Ammon's horn (tissue), 1 donor: ENCODE data around the gene LARGE1.

ENCODE experiments used
- DNase-seq: peaks from one replicate; pipeline ENCODE4 v3.0.0-alpha.2; 2016; ENCODE audit warnings: low spot score

The LARGE1 gene

GRCh38 chr22:33720166-33720878 is 200.0 kb downstream of the LARGE1 start:
- DNase-seq, result no peak

DNA sequence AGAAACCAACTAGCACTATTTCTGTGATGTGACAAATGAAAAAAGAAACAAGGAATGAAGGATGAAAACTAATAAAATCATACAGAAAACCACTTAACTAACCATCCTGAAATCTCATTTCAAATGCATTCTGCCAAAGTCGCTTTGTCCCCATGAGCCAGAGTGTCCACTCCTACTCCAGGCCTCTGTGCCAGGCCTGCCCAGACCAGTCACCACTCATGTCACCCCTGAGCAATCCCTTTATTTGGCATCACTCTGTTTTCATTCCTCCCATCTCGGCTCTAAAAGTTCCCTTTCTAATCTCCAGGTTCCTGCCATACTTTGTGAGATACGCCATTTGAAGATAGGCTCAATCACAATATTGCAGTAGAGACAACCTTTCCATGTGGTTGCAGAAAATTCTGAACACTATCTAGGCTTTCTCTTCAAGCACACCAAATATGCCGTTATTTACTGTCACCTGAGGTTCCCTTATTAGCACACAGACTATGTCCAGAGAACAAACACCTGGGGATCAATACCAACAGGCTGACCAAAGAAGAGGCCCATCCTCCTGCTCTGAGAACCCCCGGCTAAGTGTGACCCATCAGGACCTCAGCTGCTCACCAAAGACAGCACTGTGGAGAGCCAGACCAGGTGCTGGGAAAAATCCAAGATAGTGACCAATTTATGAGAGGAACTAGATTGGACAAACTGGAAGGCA is 202.4 kb downstream of the LARGE1 start:
- no peak for DNase-seq

GRCh38 chr22:33715237-33715985 is 204.9 kb downstream of the LARGE1 start:
- peak; percentile 60 for DNase-seq

- DNase-seq, result no peak
These were observed 209.9 kb downstream of the LARGE1 start for GRCh38 chr22:33710326-33710725.

- peak; percentile 48 for DNase-seq
These were observed 212.7 kb downstream of the LARGE1 start for GRCh38 chr22:33707581-33707980.

DNA sequence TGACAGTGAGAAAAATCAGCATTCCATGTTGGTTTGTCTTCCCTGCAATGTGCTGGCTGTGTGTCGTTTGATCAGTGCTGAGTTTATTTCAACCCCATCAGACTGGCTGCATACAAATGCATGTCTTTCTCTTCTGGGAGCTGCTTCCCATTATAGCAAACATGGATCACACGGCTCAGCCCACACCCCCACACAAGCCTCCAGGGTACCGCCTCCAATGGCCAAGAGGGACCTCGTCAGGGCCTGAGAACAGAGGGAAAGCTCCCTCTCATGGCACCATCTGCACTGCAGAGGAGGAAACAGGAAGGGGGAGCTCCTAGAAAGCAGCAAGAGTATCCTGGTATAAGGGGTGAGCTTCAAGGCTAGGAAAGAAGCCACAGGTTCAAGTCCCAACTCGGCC is 214.2 kb downstream of the LARGE1 start:
- peak; percentile 54 for DNase-seq

DNA sequence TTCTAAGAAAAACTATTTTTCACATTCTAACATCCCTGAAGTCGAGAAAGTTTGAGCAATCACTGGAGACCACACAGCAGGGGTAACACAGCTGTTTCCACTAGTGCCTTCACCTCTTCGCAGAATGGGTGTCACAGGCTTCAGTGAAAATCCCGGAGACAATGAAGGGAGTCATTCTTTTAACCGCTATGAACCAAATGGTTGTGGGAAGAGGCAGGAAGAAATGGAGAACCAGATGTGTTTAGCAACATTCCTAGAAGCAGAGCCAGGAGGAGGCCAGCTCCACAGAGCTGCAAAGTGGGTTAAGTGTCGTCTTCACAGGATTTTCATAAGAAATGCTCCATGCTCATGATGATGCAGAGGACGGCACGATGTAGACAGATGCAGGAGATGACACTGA is 221.1 kb downstream of the LARGE1 start:
- no peak for DNase-seq

DNA sequence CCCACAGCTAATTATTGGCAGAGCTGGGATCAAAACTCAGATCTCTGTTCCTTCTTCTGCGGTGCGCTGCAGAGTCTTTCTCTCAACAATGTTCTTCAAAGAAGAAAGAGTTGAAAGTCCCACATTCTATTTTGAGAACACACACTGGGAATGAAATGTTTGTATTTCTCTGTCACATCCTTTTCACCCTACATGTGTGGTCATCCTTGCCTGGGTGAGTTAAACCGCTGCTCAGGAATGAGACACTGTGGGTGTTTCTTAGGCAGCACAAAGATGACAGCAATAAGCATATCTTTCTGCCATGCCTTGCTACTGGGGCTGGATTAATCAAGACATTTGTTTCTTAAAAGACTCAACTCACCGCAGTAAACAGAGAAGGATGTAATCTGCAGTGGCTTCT is 222.6 kb downstream of the LARGE1 start:
- DNase-seq, result no peak

DNA sequence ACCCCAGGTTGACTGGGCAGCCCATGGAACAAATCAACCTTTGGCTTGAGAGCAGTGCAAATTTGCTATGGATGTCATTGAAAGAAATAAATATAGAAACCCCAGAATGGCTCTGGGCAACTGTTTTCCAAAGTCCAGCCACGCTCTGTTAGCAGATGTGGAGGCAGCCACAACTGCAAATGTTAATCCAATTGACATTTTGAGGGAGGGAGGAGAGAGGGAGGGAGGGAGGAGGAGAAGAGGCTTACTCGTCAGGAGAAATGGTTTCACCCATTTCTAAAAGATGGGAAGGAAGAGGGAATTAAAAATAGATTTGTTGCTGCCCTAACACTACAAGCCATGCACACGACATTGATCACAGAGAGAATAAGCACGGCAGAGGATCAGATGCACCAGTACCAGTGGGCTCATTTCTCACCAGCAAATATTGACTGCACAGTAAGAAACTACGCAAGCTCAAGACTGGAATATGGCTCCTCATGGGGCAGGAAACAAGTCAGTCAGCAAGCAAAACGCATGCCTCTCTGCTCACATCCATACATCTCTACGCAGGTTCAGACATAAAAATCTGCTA is 229.1 kb downstream of the LARGE1 start:
- no peak for DNase-seq

DNA sequence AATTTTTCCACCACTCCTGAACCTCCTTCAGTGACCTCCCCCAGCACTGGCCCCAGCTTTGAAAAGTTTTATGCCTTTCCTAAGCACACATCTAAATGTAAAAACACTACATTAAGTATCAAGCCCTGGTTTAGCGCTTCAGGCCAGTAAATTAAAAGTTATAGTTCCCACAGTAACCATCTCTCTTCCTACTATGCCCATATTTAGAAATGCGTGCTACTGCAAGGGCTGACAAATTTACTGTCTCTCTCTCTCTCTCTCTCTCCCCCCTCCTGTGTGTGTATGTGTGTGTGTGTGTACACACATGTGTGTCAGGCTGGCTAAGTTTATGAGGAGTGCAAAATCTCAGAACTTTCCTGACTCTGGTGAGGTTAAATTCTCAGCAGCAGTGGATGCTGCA is 231.4 kb downstream of the LARGE1 start:
- DNase-seq, result no peak

DNA sequence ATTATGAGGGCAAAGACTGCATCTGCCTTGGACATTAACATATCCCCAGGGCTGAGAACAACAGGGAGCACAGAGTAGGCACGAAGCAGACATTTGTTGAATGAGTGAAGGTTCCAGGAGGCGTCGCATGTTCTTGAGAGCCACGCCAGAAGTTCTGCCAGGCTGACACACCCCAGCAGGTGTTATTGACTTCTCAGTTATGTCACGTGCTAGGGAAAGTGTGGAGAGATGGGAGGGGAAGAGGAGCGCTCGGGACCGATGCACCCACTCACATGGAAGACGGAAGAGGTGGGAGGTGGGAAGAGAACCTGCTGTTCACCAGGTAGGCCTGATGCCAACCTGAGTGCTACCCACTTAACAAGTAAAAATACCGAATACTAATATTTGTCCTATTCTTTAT is 232.8 kb downstream of the LARGE1 start:
- peak; percentile 60 for DNase-seq

GRCh38 chr22:33684087-33684486 is 236.2 kb downstream of the LARGE1 start:
- no peak for DNase-seq

GRCh38 chr22:33682927-33683326 is 237.3 kb downstream of the LARGE1 start:
- DNase-seq, result no peak

- no peak for DNase-seq
These were observed 239.6 kb downstream of the LARGE1 start for GRCh38 chr22:33680632-33681031.

DNA sequence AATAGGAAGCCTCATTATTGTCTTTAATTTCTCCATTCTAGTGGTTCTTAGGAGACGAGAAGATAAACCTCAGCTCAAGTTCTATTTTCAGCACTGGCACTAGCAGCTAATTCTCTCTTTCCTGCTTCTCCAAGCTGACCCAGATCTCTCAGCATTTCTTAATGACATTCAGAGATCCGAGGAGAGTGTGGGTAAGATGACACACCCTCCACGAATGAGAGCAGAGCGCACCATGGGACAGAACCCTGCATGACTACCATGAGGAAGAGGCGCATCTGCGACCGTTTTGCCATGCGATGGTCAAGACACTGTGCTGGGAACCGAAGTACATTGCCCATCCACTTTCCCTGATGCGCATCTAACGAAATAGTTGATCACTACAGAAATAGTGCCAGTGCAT is 241.8 kb downstream of the LARGE1 start:
- DNase-seq, result no peak

DNA sequence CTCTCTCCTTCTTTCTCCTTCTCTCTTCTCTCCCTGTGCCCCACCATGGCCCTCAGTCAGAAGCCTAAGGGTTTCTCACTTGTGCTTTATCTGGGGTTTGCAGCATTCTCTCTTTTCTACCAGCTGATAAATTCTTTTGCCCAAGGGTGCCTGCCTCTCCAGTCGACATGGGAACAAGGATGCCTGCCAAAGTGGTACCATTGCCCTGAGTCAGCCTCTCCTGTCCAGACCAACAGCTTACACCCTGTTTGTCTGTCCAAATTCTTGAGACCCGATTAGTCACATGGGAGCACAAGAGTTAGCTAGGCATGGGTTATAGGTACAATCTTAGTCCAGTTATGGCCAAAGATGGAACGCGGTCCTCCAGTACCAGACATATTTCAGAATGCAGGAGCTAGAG is 242.7 kb downstream of the LARGE1 start:
- no peak for DNase-seq

- no peak for DNase-seq
These were observed 245.9 kb downstream of the LARGE1 start for GRCh38 chr22:33674357-33674756.

GRCh38 chr22:33669746-33670145 is 250.5 kb downstream of the LARGE1 start:
- DNase-seq, result no peak

DNA sequence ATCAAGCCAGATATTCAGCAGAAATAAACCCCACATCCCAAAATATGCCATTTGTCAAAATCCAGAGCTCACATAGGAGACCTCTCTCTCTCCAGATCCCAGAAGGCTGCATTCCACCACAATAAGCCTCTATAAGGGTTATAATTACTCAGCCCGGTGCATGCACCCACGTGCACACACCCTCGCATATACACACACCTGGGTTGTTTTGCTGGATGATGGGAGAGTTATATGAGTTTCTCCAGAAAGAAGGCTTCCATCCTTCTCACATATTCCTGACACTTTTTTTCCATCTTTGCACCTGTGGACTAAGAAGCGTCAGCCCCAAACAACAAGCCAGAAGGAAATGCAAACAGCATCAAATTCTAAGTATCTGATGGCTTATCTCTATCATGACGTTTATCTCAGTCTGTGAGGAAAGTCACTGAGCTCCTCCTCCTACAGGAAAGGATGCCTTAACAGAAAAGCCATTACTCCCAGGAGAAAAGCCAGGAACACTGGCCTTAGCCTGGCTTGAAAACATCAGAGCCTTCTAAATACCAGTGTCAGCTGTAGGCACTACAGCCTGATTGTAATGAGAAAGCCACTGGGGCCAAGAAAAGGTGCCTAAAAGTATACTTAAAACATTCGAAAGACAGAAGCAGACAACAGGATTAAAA is 253.2 kb downstream of the LARGE1 start:
- no peak for DNase-seq

DNA sequence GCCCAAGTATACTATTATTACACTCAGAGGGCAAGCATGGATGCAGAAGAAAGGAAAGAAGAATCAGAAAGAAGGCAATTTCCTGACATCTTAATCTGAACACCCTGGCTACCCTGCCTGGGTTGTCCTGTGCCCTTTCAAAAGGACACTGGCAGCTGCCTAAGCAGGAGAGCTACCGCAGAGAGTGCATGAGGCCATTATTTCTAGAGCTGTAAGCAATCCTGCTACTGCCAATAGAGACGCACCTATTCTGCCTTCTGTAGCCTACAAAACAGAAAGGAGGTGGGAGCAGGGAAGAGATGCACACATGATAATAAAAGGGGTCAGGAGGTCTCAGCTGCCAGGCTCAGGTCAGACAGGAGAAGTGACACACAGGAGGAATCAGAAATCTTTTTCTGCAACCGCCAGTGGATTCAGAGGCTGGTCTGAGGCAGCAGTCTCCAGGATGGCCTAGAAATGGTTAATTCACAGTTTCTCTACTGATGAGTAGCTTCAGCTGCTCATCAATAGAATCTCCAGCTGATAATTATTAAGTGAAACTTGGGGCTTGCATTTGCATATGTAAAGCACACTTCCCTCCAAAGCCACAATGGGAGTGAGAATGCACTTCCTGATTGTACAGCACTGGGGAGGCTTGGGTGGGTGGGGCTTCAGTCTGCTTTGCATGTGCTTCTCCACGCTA is 253.9 kb downstream of the LARGE1 start:
- DNase-seq, result peak; percentile 29

DNA sequence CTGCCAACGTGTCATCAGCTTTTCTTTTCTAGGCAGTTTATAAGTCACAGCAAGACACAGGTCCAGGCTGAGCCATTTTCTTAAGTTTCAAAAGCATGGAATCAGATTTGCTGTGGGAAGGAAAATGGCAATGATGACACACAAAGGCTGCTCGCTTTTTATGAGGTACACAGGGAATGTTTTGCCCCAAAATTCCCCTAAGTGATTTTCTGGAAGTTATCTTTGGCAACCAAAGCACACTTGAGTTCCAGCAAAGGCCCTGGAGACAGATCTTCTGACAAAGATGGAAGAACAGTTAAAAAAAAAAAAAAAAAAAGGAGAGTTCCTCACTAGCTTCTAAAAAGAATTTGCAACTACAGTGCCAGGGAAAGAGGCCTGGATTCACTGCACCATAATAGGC is 260.8 kb downstream of the LARGE1 start:
- DNase-seq, result no peak

DNA sequence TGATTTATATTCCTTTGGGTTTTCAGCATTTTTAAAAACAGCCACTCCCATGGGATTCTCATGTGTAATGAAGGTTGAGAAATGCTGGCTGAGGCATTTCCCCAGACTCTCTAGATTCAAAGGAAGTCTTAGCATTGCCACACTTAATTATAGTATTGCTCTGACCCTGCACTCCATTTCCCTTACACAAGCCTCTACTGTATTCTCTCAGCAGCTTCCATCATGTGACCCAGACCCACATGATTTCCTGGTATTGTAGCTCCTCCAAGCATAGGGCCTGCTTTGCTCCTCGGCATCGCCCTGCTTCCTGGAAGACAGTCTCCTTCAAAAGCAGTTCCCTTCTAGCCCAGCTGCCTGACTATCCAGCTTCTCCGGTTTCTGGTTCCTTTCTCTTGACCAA is 261.5 kb downstream of the LARGE1 start:
- no peak for DNase-seq
